DMS153 treated with DMSO at 0.1 percent for 48 hours (cell line): Measurements from ENCODE around the gene TTC17.
"Not testable (repeated sequence)": the region's sequence is repeated elsewhere in the genome, so short reads cannot be mapped to it uniquely, and the experiment has no call there.

Experiments
- DNase-seq: peaks from one replicate; lab custom pipeline; 2025; ENCODE audit not compliant: unreplicated experiment; lab: John Stamatoyannopoulos, UW

The TTC17 gene

DNA sequence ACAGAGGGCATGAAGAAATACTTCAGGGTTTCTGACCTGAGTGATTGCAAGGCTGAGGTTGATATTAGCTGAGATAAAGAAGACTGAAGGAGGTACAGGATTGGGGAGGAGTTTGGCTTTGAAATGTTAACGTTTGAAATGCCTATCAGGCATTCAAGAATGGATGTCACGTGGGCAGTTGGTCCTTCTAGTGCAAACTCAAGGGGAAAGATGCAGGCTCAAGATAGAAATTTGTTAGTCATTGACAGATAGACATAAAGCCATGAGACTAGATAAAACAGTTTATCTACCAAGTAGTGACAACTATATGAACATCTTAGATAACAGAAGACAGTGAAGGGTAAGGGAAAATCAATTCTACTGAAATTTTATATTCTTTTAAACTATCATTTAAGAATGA lies 23.1 kb downstream of the TTC17 start:
- DNase-seq, result no peak

DNA sequence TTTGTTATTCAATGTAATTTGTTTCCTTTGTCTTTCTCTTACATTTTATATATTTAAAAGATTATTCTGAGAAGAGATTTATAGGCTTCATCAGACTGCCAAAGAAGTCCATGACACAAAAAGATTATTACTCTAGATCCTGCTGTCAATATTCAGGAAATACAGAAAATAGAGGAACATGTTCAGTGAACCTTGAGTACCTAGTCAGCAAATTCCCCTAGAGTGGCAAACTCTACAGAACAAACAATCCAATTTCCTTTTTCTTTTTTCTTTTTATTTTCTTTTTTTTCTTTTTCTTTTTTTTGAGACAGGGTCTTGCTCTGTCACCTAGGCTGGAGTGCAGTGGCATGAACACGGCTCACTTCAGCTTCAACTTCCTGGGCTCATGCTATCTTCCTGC lies 23.9 kb downstream of the TTC17 start:
- no peak for DNase-seq

DNA sequence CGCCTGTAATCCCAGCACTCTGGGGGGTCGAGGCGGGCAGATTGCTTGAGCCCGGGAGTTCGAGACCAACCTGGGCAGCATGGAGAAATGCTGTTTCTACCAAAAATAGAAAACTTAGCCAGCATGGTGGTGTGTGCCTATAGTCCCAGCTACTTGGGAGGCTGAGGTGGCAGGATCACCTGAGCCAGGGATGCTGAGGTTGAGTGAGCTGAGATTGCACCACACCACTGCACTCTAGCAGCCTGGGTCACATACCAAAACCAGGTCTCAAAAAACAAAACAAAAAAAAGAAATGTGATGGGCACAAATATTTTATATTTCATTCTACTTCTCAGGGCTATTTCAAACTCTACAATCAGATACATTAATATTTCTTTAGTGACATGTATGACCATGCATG lies 25.7 kb downstream of the TTC17 start:
- no peak for DNase-seq

DNA sequence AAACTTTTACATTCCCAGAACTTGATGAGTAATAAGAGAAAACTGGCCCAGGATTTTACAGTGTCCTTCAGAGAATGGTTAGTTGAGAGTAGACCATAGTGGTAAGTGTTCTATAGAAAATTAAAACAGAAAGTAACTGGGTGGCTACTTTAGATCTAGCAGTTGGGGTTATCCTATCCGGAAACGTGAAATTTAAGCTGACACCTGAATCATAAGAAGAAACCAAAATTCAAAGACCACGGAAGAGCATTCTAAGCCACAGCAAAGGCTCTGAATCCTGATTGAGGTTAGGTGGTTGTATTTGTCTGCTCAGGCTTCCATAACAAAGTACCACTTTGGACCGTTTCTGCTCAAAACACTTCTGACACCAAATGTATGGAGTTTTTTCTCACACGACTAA lies 34.0 kb downstream of the TTC17 start:
- no peak for DNase-seq

DNA sequence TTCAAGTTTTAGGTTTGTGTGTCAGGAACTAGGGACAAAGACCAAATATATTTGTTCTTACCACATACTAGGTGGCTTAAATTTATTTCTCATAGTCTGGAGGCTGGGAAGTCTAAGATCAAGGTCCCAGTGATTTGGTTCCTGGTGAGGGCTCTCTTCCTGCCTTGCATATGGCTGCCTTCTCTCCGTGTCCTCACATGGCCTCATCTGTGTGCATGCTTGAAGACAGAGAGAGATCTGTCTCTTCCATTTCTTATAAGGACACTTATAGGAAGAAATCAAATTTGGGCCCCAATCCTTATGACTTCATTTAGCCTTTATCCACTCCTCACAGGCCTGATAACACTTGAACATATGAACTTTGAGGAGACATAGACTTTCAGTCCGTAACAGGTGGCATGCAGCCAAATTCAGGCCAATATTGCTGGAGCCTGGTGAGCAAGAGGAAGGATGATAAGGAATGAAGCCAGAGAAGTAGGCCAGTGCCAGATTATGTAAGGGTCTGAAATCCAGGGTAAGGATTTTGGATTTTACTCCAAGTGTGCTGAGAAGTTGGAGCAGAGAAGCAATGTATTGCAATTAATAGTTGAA lies 35.1 kb downstream of the TTC17 start:
- no peak for DNase-seq

DNA sequence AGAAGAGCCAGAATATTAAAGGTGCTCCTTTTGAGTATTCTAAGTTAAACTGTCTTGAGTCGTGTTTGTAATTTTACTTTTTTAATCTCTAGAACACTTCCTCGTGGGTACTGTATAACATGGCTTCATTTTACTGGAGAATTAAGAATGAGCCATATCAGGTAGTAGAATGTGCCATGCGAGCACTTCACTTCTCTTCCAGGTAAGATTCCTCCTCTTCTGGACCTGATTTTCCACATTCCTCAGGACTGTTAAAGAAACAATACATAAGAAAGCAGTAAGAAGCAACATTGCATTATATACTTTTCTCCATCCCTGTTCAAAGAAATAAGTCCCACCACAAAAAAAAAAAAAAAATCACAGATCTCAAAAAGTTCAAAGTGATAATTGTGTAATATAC lies 37.9 kb downstream of the TTC17 start:
- DNase-seq, result no peak

DNA sequence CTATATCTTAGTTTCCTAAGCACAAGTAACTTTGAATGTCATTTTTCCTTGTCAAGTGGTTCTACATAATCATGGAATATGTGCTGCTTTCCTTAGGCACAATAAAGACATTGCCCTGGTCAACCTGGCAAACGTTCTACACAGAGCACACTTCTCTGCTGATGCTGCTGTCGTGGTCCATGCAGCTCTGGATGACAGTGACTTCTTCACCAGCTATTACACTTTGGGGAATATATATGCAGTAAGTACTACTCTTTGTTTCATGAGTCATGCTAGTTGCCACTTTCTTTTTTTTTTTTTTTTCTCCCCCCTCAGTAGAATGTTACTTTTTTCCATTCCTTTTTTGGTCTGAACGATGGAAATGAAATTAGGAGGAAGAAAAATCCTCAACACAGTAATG lies 38.5 kb downstream of the TTC17 start:
- DNase-seq, result no peak

DNA sequence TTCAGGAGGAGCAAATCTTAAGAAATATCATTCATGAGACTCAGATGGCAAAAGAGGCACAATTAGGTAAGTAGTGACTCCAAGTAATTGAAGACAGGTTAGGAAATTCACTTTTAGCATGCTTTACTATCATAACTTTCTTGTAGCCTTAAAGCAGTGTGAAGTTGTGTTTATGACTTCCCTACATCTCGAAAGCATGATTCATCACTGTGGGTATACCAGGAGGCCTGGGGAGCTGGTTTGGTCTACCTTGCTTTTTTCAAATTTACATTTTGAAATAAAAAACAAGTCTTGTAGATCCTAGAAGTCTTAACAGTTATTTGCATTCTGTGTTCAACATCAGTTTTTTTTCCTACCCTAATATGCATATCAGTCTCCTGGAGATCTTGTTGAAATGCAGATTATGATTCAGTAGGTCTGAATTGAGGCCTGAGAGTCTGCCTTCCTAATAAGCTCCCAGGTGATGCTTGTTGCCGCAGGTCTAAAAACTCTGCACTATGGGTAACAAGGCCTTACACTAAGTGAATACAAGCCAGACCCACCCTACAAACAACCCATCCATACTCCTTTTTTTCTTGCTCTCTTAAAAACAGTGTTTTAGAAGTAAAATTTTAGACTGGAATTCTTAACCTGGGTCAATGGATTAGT lies 41.4 kb downstream of the TTC17 start:
- DNase-seq, result no peak

DNA sequence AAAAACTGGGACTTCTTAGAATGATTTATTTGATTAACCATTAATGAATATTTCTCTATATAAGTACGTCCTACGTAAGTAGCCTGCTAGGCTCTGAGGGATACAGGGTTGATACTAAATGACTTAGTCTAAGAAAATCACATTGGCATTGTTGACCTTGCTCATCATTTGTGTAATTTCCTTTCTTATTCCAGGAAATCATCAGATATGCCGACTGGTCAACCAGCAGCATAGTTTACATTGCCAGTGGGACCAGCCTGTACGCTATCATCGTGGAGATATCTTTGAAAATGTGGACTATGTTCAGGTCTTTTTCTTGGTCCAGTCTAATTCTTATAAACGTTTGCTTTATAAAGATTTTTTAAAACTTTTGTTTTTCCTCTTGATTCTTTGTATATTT lies 42.5 kb downstream of the TTC17 start:
- DNase-seq, result no peak

DNA sequence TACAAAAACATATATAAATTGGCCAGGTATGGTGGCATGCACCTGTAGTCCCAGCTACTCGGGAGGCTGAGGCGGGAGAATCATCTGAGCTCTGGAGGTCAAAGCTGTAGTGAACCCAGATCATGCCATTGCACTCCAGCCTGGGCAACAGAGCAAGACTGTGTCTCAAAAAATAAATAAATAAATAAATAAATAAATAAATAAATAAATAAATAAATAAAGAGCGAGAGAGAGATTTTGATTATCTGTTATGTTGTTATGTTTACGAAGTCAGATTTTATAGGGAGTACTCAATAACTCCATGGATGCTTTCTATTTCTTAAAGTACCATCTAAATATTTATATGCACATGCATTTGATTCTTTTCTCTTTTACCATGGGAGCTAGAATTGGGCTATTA lies 43.1 kb downstream of the TTC17 start:
- not testable (repeated sequence) for DNase-seq

DNA sequence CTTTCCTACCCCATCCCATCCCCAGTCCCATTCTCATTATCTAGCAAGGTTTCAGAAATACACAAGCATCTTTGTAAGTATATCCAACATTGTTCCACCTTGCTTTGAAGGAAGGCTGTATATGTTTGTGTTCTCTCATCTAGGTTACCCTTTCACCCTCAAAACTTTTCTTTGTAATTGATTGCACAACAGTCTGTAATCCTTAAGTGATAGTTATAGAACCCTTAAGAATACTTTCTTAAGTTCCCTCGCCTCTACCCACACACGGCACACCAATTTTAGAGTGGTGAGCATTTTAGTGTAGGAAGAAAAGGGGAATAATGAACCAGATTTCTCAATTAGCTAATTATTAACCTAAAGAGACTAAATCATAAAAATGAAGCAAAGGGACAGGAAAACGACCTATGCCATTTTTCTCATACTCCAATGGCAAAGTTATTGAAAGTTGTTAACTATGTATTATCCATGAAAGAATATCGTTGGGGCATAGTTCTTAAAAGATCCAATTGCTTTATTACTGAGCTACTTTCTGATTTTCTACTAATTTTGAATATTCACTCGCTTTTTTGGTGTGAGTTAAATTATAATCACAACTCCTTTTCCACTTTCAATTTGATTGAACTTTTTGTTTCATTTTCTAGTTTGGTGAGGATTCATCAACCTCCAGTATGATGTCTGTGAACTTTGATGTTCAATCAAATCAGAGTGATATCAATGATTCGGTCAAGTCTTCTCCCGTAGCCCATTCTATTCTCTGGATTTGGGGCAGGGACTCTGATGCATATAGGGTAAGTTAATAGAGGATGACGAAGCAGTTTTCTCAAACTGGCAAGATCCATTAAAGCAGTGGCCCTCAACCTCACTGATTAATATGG lies 44.9 kb downstream of the TTC17 start:
- no peak for DNase-seq

DNA sequence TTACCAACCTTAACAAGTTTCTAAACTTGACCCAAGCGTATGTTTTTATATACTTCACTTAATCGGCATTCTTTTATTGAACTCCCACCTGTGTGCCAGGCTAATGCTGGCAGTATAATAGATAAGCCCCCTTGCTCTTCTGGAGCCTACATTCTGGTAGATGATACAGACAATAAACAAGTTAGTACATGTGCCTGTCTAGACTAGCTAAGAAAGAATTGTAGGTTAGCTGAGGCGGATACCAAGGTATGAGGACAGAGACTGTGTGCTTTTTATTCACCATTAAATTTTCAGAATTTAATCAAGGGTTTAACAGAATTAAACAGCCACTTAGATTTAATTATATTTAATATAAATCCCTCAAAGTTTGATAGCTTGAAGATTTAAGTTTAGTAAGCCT lies 45.7 kb downstream of the TTC17 start:
- no peak for DNase-seq

DNA sequence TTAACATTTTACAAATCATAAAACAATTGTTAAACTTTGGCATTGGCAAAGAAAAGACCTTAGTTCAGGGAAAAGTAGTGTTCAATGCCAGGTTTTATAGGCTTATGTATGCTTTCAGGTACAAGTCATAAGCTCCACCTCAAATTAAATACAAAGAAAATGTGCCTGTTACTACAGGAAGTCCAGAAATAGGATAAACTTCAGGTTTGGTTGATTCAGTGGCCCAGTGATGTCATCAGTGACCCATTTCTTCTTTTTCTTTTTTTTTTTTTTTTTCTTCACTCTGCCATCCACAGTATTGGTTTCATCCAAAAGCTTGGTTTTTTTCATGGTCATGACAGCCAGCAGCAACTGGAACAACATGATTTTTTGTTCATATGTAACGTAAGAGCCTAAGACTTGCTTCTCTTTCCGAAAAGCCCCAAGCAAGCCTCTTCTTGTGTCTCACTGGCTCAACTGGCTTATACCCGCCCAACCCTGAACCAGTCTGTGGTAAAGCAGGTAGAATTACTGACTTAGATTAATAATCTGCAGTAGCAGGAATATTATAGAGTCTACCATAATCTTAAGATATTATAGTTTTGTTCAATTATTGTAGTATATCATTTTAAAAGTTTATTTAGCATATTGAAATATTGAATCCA lies 46.2 kb downstream of the TTC17 start:
- DNase-seq, result no peak

DNA sequence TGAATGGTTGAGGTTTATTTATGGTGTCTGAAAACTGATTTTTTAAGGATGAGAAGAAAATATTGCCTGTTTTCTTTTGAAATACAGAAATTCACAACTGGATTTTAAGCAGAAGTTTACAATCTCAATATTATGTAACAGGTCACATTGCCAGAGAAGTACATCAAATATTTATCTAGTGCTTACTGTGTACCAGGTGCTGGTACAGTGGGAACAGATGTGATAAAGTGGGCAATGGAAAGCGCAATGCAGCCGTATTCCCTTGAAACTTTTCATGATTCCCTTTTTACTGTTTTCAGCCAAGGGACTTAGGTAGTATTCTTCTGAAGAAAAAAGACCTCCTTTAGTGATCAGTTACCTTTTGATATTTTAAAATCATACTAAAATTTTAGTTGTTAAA lies 49.6 kb downstream of the TTC17 start:
- no peak for DNase-seq

DNA sequence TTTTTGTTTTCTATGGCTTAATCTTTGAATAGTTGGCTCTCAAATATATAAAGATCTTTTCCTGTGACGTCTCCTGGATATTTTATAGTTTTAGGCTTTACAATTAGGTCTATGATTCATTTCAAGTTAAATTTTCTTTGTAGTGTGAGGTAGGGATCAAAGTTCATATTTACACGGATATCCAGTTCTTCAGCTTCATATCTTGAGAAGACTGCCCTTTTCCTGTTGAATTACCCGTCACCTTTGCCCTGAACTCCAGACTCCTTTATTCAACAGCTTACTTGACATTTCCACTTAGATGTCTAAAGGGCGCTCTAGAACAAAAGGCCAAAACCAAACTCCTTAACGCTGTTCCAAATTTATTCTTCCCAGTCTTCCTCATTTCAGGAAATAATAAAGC lies 51.7 kb downstream of the TTC17 start:
- no peak for DNase-seq

DNA sequence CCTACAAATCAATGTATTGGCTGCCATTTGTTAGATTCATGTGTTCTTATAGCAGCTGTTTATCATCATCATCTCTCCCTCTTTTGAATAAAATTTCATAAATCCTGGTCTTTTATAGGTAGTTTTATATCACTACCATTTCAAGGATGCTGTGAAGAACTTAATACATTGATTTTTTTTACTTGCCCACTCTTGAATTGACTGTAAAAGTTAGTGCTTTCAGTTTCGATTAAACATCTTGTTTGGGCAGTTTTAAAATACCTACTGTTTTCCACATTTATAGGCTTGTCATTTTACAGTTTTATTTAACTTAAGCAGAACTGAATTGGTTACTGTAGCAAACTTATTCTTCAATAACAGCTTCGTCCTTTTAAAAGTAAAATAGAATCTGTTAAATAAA lies 59.5 kb downstream of the TTC17 start:
- no peak for DNase-seq

DNA sequence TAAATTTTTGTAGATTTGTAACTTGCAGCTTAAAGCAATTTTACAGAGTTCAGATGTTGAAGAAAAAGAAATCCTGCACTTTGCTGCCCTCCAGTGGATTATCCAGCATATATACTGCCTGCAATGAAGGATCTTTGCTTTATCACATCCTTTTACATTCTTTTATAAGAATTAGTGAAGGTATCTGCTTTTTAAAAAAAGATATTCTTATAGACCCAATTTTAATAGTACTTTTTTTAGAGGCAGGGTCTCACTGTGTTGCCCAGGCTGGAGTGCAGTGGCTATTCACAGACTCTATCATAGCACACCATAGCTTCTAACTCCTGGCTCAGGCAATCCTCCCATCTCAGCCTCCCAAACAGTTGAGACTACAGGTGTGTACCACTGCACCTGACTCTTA lies 60.7 kb downstream of the TTC17 start:
- DNase-seq, result peak; percentile 27

DNA sequence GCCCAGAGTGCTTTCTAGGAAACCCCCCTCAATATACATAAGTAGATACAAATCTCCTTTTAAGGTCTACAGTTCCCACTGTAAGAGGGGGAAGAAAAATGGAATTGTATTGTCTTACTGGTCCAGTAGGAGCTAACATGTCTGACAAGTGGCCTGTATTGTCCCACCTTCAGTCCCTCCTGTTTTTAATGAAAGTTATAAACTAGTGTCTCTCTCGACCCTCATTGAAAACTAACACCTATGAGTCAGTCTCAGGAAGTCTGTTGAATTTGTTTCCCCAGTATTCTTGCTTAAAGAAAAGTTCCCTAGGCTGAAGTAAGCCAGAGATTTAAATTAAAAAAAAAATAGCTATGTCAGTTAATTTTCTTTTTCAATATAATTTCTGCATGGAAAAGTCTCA lies 69.3 kb downstream of the TTC17 start:
- no peak for DNase-seq

DNA sequence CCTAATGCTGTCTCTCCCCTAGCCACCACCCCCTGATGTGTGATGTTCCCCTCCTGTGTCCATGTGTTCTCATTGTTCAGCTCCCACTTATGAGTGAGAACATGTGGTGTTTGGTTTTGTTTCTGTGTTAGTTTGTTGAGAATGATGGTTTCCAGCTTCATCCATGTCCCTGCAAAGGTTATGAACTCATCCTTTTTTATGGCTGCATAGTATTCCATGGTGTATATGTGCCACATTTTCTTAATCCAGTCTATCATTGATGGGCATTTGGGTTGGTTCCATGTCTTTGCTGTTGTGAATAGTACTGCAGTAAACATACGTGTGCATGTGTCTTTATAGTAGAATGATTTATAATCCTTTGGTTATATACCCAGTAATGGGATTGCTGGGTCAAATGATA lies 72.2 kb downstream of the TTC17 start:
- DNase-seq, result not testable (repeated sequence)

DNA sequence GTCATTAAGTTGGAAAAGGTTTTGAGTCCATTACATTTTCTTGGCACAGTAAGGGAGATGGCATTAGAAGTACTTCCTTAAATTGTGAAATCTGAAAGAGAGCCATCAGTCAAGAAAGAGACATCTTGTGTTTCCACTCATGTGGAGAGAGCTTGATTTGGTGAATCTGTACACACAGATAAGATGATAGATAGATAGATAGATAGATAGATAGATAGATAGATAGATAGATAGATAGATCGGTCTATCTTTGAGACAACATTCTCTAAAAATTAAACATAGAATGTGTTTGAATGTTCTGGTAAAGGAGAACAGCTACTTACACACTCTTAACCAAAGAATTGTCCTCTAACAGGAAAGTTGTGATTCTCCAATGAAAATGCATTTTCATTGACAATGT lies 76.2 kb downstream of the TTC17 start:
- DNase-seq, result no peak

DNA sequence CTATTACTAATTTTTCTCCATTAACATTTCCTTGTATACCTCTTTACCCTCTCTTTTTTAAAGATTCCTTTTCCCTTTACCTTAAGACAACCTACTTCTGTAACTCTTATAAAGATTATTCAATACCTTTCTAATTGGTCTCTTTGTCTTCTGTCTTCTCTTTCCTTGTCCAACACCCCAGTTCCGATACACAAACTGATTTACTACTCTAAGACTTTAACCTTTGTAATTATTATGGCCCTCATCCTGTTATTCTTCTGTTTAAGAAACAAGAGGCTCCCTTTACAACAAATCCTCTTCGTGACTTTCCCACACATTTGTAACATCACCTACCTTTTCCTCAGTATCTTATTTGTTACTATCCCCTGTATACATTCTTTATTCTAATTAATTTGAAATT lies 81.8 kb downstream of the TTC17 start:
- DNase-seq, result no peak

DNA sequence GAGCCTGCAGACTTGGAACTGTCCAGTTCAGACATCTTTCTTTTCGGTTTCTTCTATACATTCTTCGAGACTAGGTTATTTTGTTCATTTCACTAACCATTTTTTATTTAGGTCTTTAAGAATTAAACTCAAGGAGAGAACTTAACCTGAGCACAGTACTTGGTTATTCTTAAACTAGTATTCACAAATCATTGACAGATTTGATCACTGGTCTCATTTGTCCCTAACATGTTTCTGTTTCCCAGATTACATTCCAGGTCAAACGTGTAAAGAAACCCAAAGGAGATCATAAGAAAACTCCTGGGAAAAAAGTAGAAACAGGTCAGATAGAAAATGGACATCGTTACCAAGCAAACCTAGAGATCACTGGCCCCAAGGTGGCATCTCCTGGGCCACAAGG lies 85.1 kb downstream of the TTC17 start:
- no peak for DNase-seq
